HEK293 (cell line): ENCODE results near the gene SH2D7.

ENCODE experiments used
- CTCF ChIA-PET: fragments of 350-600 bp; formaldehyde crosslinking; extraction: SDS; loops from one replicate; lab custom pipeline; 2021; ENCODE audit warnings: antibody characterized with exemption; lab: Yijun Ruan, JAX
- POLR2A ChIA-PET: fragments of 300-600 bp; formaldehyde crosslinking; extraction: SDS; loops from one replicate; lab custom pipeline; 2020; ENCODE audit warnings: antibody characterized with exemption, inconsistent platforms; lab: Yijun Ruan, JAX
- H3K27ac ChIP-seq: fragments of 200-500 bp; sonication (Bioruptor generic); 2 replicates; pipeline ENCODE4 v1.5.1; 2014; ENCODE audit warnings: low read depth, low read length, control low read depth, inconsistent platforms; ENCODE audit errors: extremely low read depth
- H3K36me3 ChIP-seq, 2 experiments: fragments of 200-500 bp in 1 of 2; sonication (Bioruptor generic) in 1 of 2; 1 replicate in 1 of 2; 2 replicates in 1 of 2; pipeline ENCODE4 v1.5.1; 2014 to 2017; ENCODE audit warnings: inconsistent platforms in 2 of 2, low read length in 2 of 2; ENCODE audit not compliant: control insufficient read depth in 2 of 2, insufficient read depth in 1 of 2
- H3K4me1 ChIP-seq: fragments of 200-500 bp; sonication (Bioruptor generic); 2 replicates; pipeline ENCODE4 v1.5.1; 2014; ENCODE audit warnings: mild to moderate bottlenecking, low read length, inconsistent platforms; ENCODE audit not compliant: control insufficient read depth, insufficient read depth
- H3K4me3 ChIP-seq: 2 replicates; pipeline ENCODE4 v1.5.1; 2011; ENCODE audit warnings: low read depth, mild to moderate bottlenecking, control low read depth, low read length, moderate library complexity
- H3K9me3 ChIP-seq: fragments of 200-500 bp; sonication (Bioruptor generic); 2 replicates; pipeline ENCODE4 v1.5.1; 2014; ENCODE audit warnings: low read depth, low read length, inconsistent platforms; ENCODE audit not compliant: control insufficient read depth, insufficient read depth
- GLI2 ChIP-seq: fragments of 450-650 bp; formaldehyde crosslinking; IDR thresholded peaks from 2 replicates; pipeline ENCODE4; 2017; ENCODE audit warnings: missing biosample characterization, missing genetic modification characterization, low read depth, borderline replicate concordance
- KLF16 ChIP-seq: fragments of 450-650 bp; formaldehyde crosslinking; IDR thresholded peaks from 2 replicates; pipeline ENCODE4 v1.5.1; 2017; ENCODE audit warnings: missing biosample characterization, missing genetic modification characterization
- MZF1 ChIP-seq: fragments of 450-650 bp; formaldehyde crosslinking; IDR thresholded peaks from 2 replicates; pipeline ENCODE4 v1.5.1; 2017; ENCODE audit warnings: missing biosample characterization, missing genetic modification characterization, borderline replicate concordance
- PRDM1 ChIP-seq: fragments of 450-650 bp; formaldehyde crosslinking; IDR thresholded peaks from 2 replicates; pipeline ENCODE4; 2016; ENCODE audit warnings: missing biosample characterization, missing genetic modification characterization
- YY1 ChIP-seq: fragments of 450-650 bp; formaldehyde crosslinking; IDR thresholded peaks from 2 replicates; pipeline ENCODE4 v1.5.1; 2018; ENCODE audit warnings: missing biosample characterization, missing genetic modification characterization
- ZFP3 ChIP-seq: fragments of 450-650 bp; formaldehyde crosslinking; IDR thresholded peaks from 2 replicates; pipeline ENCODE4 v1.5.1; 2016; ENCODE audit warnings: low read depth, missing biosample characterization, missing genetic modification characterization
- ZIC2 ChIP-seq: fragments of 450-650 bp; formaldehyde crosslinking; IDR thresholded peaks from 2 replicates; pipeline ENCODE4 v1.5.1; 2016; ENCODE audit warnings: missing biosample characterization, missing genetic modification characterization
- ZNF121 ChIP-seq: fragments of 450-650 bp; formaldehyde crosslinking; IDR thresholded peaks from 2 replicates; pipeline ENCODE4 v1.5.1; 2016; ENCODE audit warnings: missing biosample characterization, missing genetic modification characterization
- ZNF133 ChIP-seq: fragments of 450-650 bp; formaldehyde crosslinking; IDR thresholded peaks from 2 replicates; pipeline ENCODE4 v1.5.1; 2016; ENCODE audit warnings: missing biosample characterization, missing genetic modification characterization
- ZNF184 ChIP-seq: fragments of 450-650 bp; IDR thresholded peaks from 2 replicates; pipeline ENCODE4 v1.5.1; 2018; ENCODE audit warnings: missing biosample characterization, mild to moderate bottlenecking, missing genetic modification characterization
- ZNF2 ChIP-seq: fragments of 450-650 bp; formaldehyde crosslinking; IDR thresholded peaks from 2 replicates; pipeline ENCODE4 v1.5.1; 2016; ENCODE audit warnings: missing biosample characterization, missing genetic modification characterization
- ZNF239 ChIP-seq: fragments of 450-650 bp; formaldehyde crosslinking; IDR thresholded peaks from 2 replicates; pipeline ENCODE4 v1.5.1; 2016; ENCODE audit warnings: missing biosample characterization, missing genetic modification characterization
- ZNF292 ChIP-seq: fragments of 450-650 bp; formaldehyde crosslinking; IDR thresholded peaks from 2 replicates; pipeline ENCODE4 v1.5.1; 2016; ENCODE audit warnings: low read depth, missing biosample characterization, missing genetic modification characterization, borderline replicate concordance
- ZNF311 ChIP-seq: fragments of 450-650 bp; formaldehyde crosslinking; IDR thresholded peaks from 2 replicates; pipeline ENCODE4 v1.5.1; 2017; ENCODE audit warnings: missing biosample characterization, missing genetic modification characterization, borderline replicate concordance
- ZNF416 ChIP-seq: fragments of 450-650 bp; formaldehyde crosslinking; IDR thresholded peaks from 2 replicates; pipeline ENCODE4 v1.5.1; 2016; ENCODE audit warnings: missing biosample characterization, missing genetic modification characterization
- ZNF510 ChIP-seq: fragments of 450-650 bp; formaldehyde crosslinking; IDR thresholded peaks from 2 replicates; pipeline ENCODE4 v1.5.1; 2018; ENCODE audit warnings: mild to moderate bottlenecking, missing genetic modification characterization, missing biosample characterization; ENCODE audit not compliant: insufficient replicate concordance
- ZNF544 ChIP-seq: fragments of 450-650 bp; formaldehyde crosslinking; IDR thresholded peaks from 2 replicates; pipeline ENCODE4 v1.5.0; 2017; ENCODE audit warnings: missing biosample characterization, missing genetic modification characterization
- ZNF560 ChIP-seq: fragments of 450-650 bp; formaldehyde crosslinking; IDR thresholded peaks from 2 replicates; pipeline ENCODE4 v1.5.1; 2017; ENCODE audit warnings: missing biosample characterization, missing genetic modification characterization, borderline replicate concordance
- ZNF571 ChIP-seq: fragments of 450-650 bp; formaldehyde crosslinking; IDR thresholded peaks from 2 replicates; pipeline ENCODE4 v1.5.0; 2017; ENCODE audit warnings: missing biosample characterization, missing genetic modification characterization
- ZNF596 ChIP-seq: fragments of 450-650 bp; IDR thresholded peaks from 2 replicates; pipeline ENCODE4 v1.5.0; 2018; ENCODE audit warnings: missing biosample characterization, mild to moderate bottlenecking, missing genetic modification characterization, moderate library complexity
- ZNF600 ChIP-seq: fragments of 450-650 bp; formaldehyde crosslinking; IDR thresholded peaks from 2 replicates; pipeline ENCODE4 v1.5.1; 2016; ENCODE audit warnings: missing biosample characterization, missing genetic modification characterization
- ZNF843 ChIP-seq: fragments of 450-650 bp; formaldehyde crosslinking; IDR thresholded peaks from 2 replicates; pipeline ENCODE4 v1.5.1; 2016; ENCODE audit warnings: missing biosample characterization, missing genetic modification characterization
- TF ChIP-seq, protein P1 (sequence below): fragments of 450-650 bp; formaldehyde crosslinking; IDR thresholded peaks from 2 replicates; pipeline ENCODE4 v1.5.1; 2016; ENCODE audit warnings: missing biosample characterization, missing genetic modification characterization
- TF ChIP-seq, protein P2 (sequence below): fragments of 450-650 bp; formaldehyde crosslinking; IDR thresholded peaks from 2 replicates; pipeline ENCODE4 v1.5.1; 2016; ENCODE audit warnings: missing biosample characterization, missing genetic modification characterization
- TF ChIP-seq, protein P3 (sequence below): fragments of 450-650 bp; IDR thresholded peaks from 2 replicates; pipeline ENCODE4 v1.5.1; 2018; ENCODE audit warnings: missing biosample characterization, missing genetic modification characterization
- TF ChIP-seq, protein P4 (sequence below): fragments of 450-650 bp; formaldehyde crosslinking; IDR thresholded peaks from 2 replicates; pipeline ENCODE4 v1.5.0; 2017; ENCODE audit warnings: missing biosample characterization, missing genetic modification characterization, borderline replicate concordance
- TF ChIP-seq, protein P5 (sequence below): sonication (generic); formaldehyde crosslinking; IDR thresholded peaks from 2 replicates; pipeline ENCODE4 v1.8.1; 2022; ENCODE audit warnings: mild to moderate bottlenecking, moderate library complexity, missing genetic modification reagents
- TF ChIP-seq, protein P6 (sequence below): fragments of 450-650 bp; IDR thresholded peaks from 2 replicates; pipeline ENCODE4 v1.5.1; 2018; ENCODE audit warnings: missing biosample characterization, mild to moderate bottlenecking, missing genetic modification characterization

Gene SH2D7

DNA sequence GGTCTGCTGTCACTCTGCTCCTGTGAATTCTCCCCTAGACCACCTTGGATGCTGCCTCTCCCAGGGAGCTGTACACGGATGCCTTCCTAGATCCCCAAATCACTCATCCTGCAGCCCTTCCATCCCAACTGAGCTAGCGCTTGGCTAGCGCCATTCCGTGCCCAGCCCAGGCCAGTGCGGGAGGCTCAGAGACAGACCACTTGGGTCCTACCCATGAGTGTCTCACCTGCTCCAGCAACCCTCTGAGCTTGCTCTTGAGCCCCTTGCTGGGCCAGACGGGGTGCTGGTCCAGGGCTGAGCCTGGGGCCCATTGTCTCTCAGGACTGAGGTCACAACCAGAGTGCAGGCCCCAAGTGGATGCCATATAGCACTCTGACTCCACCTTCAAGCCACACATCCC is 17.7 kb downstream of the SH2D7 start:
- Histone ChIP-seq H3K27ac (no peak overlapping the region), H3K9me3 (no peaks in the 10 kb centered on the region), H3K4me3 (no peak overlapping the region)
- CTCF ChIA-PET, result interaction anchor here (0.8 to 11.3 kb wide), 9 partner anchors 20 to 198 kb away, joined by 3 to 206 read pairs (median 54); no protein-coding TSS in a partner anchor
- TF ChIP-seq, protein P1, sequence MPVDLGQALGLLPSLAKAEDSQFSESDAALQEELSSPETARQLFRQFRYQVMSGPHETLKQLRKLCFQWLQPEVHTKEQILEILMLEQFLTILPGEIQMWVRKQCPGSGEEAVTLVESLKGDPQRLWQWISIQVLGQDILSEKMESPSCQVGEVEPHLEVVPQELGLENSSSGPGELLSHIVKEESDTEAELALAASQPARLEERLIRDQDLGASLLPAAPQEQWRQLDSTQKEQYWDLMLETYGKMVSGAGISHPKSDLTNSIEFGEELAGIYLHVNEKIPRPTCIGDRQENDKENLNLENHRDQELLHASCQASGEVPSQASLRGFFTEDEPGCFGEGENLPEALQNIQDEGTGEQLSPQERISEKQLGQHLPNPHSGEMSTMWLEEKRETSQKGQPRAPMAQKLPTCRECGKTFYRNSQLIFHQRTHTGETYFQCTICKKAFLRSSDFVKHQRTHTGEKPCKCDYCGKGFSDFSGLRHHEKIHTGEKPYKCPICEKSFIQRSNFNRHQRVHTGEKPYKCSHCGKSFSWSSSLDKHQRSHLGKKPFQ (tag by site-specific recombination), result no peak
- no peak for TF ChIP-seq ZNF596 (tag by site-specific recombination)
- TF ChIP-seq ZNF184 (tag by site-specific recombination), result no peak
- no peak for TF ChIP-seq PRDM1 (tag by site-specific recombination)
- TF ChIP-seq ZIC2 (tag by site-specific recombination), result no peak
- TF ChIP-seq ZNF239 (tag by site-specific recombination), result no peak
- TF ChIP-seq, protein P2, sequence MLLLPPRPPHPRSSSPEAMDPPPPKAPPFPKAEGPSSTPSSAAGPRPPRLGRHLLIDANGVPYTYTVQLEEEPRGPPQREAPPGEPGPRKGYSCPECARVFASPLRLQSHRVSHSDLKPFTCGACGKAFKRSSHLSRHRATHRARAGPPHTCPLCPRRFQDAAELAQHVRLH, result no peak
- no peak for TF ChIP-seq ZNF2 (tag by site-specific recombination)
- TF ChIP-seq ZNF544, result no peak
- no peak for TF ChIP-seq ZNF311 (tag by site-specific recombination)
- TF ChIP-seq ZNF292 (tag by site-specific recombination), result no peak
- TF ChIP-seq ZNF571, result no peak
- no peak for TF ChIP-seq ZNF416 (tag by site-specific recombination)
- no peak for TF ChIP-seq MZF1 (tag by site-specific recombination)
- TF ChIP-seq ZNF121 (tag by site-specific recombination), result no peak
- TF ChIP-seq, all 188 proteins: peak for 0
- Histone ChIP-seq H3K36me3 (peaks cover 0 to 7% of the 10 kb centered on the region in 2 experiments; a peak in 2 of 3 replicates), H3K4me1 (no peaks in the 10 kb centered on the region)
- POLR2A ChIA-PET, result no interaction called here

DNA sequence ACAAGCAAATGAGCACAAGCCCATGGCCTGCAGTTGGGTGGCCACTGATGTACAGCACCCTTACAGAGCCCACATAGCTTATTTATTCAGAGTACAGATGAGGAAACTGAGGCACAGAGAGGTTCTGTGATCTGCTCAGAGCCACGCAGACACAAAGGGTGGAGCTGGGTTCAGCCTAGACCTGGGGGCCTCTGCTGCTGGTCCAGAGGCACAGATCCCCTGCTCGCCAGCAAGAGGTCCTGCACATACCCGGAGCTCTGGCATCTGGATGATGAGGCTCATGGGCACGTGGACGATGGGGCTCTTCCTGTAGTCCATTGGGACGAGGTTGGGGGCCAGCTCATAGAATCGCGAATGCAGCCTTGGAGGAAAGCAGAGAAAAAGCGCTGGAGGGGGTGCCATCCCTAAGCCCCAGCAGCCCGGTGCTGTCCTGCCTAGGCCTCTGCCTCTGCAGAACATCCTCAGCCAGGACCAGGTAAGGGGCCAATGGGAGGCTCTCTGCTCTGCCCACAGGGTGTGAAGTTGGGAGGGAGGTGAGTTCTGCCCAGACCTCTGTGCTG is 18.6 kb downstream of the SH2D7 start:
- Histone ChIP-seq H3K27ac (no peak overlapping the region), H3K36me3 (peaks cover 0 to 3% of the 10 kb centered on the region in 2 experiments; a peak in 2 of 3 replicates), H3K9me3 (no peaks in the 10 kb centered on the region), H3K4me3 (no peak overlapping the region), H3K4me1 (no peaks in the 10 kb centered on the region)
- ChIA-PET CTCF (interaction anchor here (0.5 to 11.3 kb wide), 14 partner anchors 7 to 153 kb away, joined by 3 to 206 read pairs (median 10); no protein-coding TSS in a partner anchor), POLR2A (interaction anchor here (0.5 kb wide), 1 partner anchor 88 kb away, joined by 12 read pairs; no protein-coding TSS in a partner anchor)
- TF ChIP-seq ZNF510 (tag by site-specific recombination), result no peak
- no peak for TF ChIP-seq YY1 (tag by site-specific recombination)
- TF ChIP-seq ZNF133 (tag by site-specific recombination), result no peak
- TF ChIP-seq, protein P3, sequence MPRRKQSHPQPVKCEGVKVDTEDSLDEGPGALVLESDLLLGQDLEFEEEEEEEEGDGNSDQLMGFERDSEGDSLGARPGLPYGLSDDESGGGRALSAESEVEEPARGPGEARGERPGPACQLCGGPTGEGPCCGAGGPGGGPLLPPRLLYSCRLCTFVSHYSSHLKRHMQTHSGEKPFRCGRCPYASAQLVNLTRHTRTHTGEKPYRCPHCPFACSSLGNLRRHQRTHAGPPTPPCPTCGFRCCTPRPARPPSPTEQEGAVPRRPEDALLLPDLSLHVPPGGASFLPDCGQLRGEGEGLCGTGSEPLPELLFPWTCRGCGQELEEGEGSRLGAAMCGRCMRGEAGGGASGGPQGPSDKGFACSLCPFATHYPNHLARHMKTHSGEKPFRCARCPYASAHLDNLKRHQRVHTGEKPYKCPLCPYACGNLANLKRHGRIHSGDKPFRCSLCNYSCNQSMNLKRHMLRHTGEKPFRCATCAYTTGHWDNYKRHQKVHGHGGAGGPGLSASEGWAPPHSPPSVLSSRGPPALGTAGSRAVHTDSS (tag by site-specific recombination), result no peak
- TF ChIP-seq, protein P4, sequence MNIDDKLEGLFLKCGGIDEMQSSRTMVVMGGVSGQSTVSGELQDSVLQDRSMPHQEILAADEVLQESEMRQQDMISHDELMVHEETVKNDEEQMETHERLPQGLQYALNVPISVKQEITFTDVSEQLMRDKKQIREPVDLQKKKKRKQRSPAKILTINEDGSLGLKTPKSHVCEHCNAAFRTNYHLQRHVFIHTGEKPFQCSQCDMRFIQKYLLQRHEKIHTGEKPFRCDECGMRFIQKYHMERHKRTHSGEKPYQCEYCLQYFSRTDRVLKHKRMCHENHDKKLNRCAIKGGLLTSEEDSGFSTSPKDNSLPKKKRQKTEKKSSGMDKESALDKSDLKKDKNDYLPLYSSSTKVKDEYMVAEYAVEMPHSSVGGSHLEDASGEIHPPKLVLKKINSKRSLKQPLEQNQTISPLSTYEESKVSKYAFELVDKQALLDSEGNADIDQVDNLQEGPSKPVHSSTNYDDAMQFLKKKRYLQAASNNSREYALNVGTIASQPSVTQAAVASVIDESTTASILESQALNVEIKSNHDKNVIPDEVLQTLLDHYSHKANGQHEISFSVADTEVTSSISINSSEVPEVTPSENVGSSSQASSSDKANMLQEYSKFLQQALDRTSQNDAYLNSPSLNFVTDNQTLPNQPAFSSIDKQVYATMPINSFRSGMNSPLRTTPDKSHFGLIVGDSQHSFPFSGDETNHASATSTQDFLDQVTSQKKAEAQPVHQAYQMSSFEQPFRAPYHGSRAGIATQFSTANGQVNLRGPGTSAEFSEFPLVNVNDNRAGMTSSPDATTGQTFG (tag by site-specific recombination), result no peak
- TF ChIP-seq ZNF843 (tag by site-specific recombination), result no peak
- no peak for TF ChIP-seq GLI2 (tag by site-specific recombination)
- TF ChIP-seq, protein P5, sequence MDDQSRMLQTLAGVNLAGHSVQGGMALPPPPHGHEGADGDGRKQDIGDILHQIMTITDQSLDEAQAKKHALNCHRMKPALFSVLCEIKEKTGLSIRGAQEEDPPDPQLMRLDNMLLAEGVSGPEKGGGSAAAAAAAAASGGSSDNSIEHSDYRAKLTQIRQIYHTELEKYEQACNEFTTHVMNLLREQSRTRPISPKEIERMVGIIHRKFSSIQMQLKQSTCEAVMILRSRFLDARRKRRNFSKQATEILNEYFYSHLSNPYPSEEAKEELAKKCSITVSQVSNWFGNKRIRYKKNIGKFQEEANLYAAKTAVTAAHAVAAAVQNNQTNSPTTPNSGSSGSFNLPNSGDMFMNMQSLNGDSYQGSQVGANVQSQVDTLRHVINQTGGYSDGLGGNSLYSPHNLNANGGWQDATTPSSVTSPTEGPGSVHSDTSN (CRISPR knock-in tag), result no peak
- no peak for TF ChIP-seq KLF16 (tag by site-specific recombination)
- no peak for TF ChIP-seq ZNF600 (tag by site-specific recombination)
- TF ChIP-seq, protein P6, sequence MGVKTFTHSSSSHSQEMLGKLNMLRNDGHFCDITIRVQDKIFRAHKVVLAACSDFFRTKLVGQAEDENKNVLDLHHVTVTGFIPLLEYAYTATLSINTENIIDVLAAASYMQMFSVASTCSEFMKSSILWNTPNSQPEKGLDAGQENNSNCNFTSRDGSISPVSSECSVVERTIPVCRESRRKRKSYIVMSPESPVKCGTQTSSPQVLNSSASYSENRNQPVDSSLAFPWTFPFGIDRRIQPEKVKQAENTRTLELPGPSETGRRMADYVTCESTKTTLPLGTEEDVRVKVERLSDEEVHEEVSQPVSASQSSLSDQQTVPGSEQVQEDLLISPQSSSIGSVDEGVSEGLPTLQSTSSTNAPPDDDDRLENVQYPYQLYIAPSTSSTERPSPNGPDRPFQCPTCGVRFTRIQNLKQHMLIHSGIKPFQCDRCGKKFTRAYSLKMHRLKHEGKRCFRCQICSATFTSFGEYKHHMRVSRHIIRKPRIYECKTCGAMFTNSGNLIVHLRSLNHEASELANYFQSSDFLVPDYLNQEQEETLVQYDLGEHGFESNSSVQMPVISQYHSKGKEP (tag by site-specific recombination), result no peak
- TF ChIP-seq ZNF560 (tag by site-specific recombination), result no peak
- TF ChIP-seq ZFP3 (tag by site-specific recombination), result no peak
